Mucosa of gallbladder (tissue), 1 donor: Measurements from ENCODE around the gene NUP133. TPM values are rescaled to one million over a fixed set of nuclear protein-coding genes. Genes with fewer than 3 reads are reported as not detected.
"Not testable (repeated sequence)": the region's sequence is repeated elsewhere in the genome, so short reads cannot be mapped to it uniquely, and the experiment has no call there.

Experiments used
- DNase-seq: peaks from one replicate; pipeline ENCODE4 v3.0.0-alpha.2; 2020; ENCODE audit warnings: low spot score
- total RNA-seq: library from RNA; stranded (reverse); gene quantifications from one replicate; pipeline ENCODE4 v1.2.1, GENCODE V29; 2021
- donor health status: DM: no; HTN: no; CAD: no.

The NUP133 gene
- total RNA-seq, 1 donor from 2014 or later, result 30.3 TPM

DNA sequence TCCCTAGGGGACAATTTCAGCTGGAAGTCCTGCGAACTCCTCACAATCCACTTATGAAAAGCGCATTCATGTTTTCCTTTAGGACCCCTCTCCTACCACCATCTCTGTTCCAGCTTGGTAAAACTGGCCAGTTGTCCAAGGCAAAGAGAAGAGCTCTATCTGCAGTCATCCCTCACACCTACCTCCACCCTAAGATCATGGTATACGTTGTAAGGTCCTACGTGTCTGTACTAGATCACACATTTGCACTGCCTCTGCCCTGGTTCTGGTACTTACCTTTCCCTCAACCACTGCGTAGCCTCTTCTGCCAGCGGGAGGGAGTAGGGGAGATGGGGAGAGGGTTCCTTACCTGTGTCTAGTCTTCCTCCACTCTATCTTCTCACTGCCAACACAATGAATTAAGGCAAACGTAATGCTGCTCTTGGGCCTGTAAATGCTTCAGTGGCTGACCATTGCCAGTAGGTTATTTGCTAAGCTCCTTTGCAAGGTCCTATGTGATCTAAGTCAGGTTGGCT is 739 bp upstream of the NUP133 start:
- no peak for DNase-seq

GRCh38 chr1:229507502-229507901 is 639 bp downstream of the NUP133 start:
- no peak for DNase-seq

DNA sequence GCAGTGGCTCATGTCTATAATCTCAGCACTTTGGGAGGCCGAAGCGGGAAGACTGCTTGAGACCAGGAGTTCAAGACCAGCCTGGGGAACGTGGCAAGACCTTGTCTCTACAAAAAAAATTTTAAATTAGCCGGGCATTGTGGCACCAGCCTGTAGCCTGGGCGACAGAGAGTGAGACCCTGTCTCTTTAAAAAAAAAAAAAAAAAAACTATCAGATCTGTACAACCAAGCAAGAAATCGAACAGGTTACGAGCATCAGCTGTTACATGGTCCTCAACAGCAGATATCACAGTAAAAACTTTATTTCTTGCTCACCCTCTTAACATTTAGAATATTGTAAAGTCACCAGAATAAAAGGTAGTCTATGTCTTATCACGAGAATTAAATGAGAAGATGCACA is 1.5 kb downstream of the NUP133 start:
- DNase-seq, result no peak

DNA sequence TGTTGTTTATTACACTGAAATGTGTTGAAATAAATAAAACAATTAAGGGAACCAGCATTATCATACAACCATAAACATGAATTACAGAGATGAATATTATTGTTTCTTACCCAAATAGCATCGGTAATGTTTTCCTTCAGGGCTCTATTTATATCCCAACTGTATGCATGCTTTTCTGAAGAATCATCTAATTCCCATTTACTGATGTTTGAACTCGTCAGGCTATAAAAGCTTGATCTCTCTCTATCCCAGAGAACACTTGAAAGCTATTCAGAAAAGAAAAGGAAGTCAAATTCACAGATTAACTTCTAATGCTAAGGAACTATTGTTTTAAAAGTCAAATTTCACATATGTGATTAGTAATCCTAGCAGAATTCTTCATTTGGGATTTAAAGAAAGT is 12.4 kb downstream of the NUP133 start:
- DNase-seq, result no peak

GRCh38 chr1:229487181-229487580 is 21.0 kb downstream of the NUP133 start:
- DNase-seq, result no peak

GRCh38 chr1:229485318-229485717 is 22.8 kb downstream of the NUP133 start:
- no peak for DNase-seq

GRCh38 chr1:229482511-229482910 is 25.6 kb downstream of the NUP133 start:
- DNase-seq, result no peak

DNA sequence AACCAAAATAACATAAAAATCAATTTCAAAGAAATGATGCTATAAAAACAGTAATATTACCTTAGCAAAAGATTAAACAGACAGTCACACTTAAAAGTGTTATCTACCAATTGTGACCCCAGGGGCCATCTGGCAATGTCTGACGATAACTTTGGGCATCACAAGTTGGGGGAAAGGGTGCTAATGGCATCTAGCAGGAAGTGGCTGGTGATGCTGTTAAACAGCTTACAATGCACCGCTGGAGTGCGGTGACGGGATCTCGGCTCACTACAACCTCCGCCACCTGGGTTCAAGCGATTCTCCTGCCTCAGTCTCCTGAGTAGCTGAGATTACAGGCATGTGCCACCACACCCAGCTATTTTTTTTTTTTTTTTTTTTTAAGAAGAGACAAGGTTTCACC is 27.6 kb downstream of the NUP133 start:
- no peak for DNase-seq

DNA sequence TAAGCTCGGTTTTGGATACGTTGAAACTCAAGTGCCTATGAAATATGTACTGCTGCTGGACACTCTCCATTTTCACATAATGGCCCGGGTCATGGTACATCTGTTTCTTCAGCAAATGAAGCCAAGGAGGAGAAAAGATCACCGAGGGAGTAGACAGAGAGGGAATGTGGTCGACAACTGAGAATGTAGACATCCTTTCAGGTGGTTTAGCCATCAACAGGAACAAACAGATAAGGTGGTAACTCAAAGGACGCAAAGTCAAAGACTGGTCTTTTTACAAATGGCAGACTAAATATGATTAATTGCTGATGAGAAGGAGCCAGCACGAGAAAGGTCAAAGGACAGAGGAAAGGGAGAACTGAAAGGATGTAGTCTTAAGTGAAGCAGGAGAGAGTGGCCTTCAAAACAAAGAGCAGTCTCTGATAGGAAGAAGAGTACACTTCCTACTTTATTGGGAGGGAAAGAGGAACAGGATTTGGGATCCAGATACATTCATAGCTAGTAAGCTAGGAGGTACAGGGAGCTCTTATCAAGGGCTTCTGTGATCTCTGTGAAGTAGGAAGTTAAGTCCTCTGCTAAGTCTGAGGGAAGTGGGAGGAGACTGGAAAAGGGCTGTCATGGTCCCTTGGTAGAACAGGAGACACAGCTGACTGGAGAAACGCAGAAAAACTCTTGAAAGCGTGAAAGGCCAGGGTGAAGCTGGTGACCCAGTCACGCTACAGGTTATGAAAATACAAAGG is 28.3 kb downstream of the NUP133 start:
- DNase-seq, result no peak

- no peak for DNase-seq
Observed at GRCh38 chr1:229478852-229479251, 29.3 kb downstream of the NUP133 start.

GRCh38 chr1:229475859-229476258 is 32.3 kb downstream of the NUP133 start:
- DNase-seq, result not testable (repeated sequence)

- no peak for DNase-seq
Observed at GRCh38 chr1:229474509-229474908, 33.6 kb downstream of the NUP133 start.

GRCh38 chr1:229471175-229471574 is 37.0 kb downstream of the NUP133 start:
- no peak for DNase-seq

GRCh38 chr1:229470406-229471043 is 37.6 kb downstream of the NUP133 start:
- DNase-seq, result no peak

GRCh38 chr1:229466887-229467286 is 41.3 kb downstream of the NUP133 start:
- no peak for DNase-seq

DNA sequence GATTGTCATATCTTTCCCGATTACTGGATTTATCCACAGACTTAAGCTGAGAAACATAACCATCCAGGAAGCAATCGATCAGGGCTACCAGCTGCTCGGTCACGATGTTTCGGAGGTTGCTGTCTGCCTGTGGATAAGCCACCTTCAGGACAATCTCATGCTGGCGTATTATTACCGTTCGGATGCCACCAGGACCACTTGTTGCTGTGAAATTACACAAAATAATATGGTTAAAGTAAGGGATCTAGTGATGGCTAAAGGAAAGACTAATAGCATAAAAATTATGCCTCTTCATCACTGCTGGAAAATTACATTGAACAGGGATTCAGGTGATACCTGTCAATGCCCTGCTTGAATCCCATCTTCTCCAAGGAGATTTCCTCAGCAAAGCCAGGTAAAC is 43.5 kb downstream of the NUP133 start:
- no peak for DNase-seq

- DNase-seq, result no peak
Observed at GRCh38 chr1:229461032-229461668, 47.0 kb downstream of the NUP133 start.

GRCh38 chr1:229459815-229460214 is 48.3 kb downstream of the NUP133 start:
- DNase-seq, result no peak

GRCh38 chr1:229457436-229457835 is 50.7 kb downstream of the NUP133 start:
- no peak for DNase-seq

DNA sequence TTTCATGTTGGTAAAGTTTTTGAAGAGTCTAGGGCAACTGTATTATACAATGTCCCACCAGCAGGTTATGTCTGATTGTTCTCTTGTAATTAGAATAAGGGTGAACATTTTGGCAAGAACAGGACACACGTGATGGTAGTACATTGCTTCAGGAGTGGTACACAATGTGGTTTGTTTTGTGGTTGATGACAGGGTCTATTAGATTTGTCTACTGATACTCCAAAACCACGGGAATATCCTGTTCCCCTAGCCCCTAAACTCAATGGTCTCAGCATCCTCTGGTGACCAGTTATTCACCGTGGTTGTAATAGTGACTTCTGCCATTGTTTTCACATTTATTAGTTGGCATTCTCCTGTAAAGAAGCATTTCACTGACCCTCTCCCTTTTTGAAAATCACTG is 52.1 kb downstream of the NUP133 start:
- DNase-seq, result no peak

GRCh38 chr1:229454056-229454455 is 54.1 kb downstream of the NUP133 start:
- DNase-seq, result no peak

- DNase-seq, result no peak
Observed at GRCh38 chr1:229452956-229453801, 55.0 kb downstream of the NUP133 start.
